Neural cell (in vitro differentiated cells): ENCODE data around the gene PRSS57. TPM values are rescaled to one million over a fixed set of nuclear protein-coding genes. Genes with fewer than 3 reads are reported as not detected.
"Not testable (repeated sequence)": the region's sequence is repeated elsewhere in the genome, so short reads cannot be mapped to it uniquely, and the experiment has no call there.

ENCODE experiments used
- H2AFZ ChIP-seq: fragments of 200-600, 300-800 bp; sonication (generic), shearing (Covaris generic); 2 replicates; pipeline ENCODE4 v1.6.0; 2014; ENCODE audit warnings: low read depth, mild to moderate bottlenecking, antibody characterized with exemption, low read length, moderate library complexity
- H3F3A ChIP-seq: fragments of 200-600 bp; shearing (Covaris generic); 2 replicates; pipeline ENCODE4 v1.6.1; 2016; ENCODE audit warnings: mild to moderate bottlenecking, moderate library complexity, mixed read lengths, antibody characterized with exemption, low read length; ENCODE audit not compliant: insufficient read depth, poor library complexity, severe bottlenecking
- H3K27ac ChIP-seq: fragments of 200-600, 300-800 bp; sonication (generic), shearing (Covaris generic); 2 replicates; pipeline ENCODE4 v1.5.1; 2014; ENCODE audit warnings: mild to moderate bottlenecking, low read length, moderate library complexity
- H3K27me3 ChIP-seq: fragments of 300-800, 200-600 bp; sonication (generic), shearing (Covaris generic); 2 replicates; pipeline ENCODE4 v1.6.0; 2014; ENCODE audit warnings: mild to moderate bottlenecking, low read depth, low read length, moderate library complexity; ENCODE audit not compliant: insufficient read depth
- H3K36me3 ChIP-seq: fragments of 300-800, 200-600 bp; sonication (generic), shearing (Covaris generic); 2 replicates; pipeline ENCODE4 v1.5.1; 2014; ENCODE audit warnings: mild to moderate bottlenecking, antibody characterized with exemption, low read length, moderate library complexity; ENCODE audit not compliant: insufficient read depth
- H3K4me2 ChIP-seq: fragments of 300-800, 200-600 bp; sonication (generic), shearing (Covaris generic); 2 replicates; pipeline ENCODE4 v1.6.0; 2014; ENCODE audit warnings: mild to moderate bottlenecking, low read length
- H3K4me3 ChIP-seq: fragments of 300-800, 200-600 bp; sonication (generic), shearing (Covaris generic); 2 replicates; pipeline ENCODE4 v1.5.1; 2014; ENCODE audit warnings: mild to moderate bottlenecking, low read length, moderate library complexity
- H3K79me2 ChIP-seq: fragments of 200-600 bp; shearing (Covaris generic); replicated peaks from 2 replicates; pipeline ENCODE4 v1.6.0; 2014; ENCODE audit warnings: mild to moderate bottlenecking, low read length, moderate library complexity; ENCODE audit not compliant: insufficient read depth
- H3K9ac ChIP-seq: fragments of 300-800, 200-600 bp; sonication (generic), shearing (Covaris generic); 2 replicates; pipeline ENCODE4 v1.6.1; 2016; ENCODE audit warnings: mild to moderate bottlenecking, low read length, mixed read lengths
- H3K9me2 ChIP-seq: fragments of 200-600 bp; shearing (Covaris generic); 2 replicates; pipeline ENCODE4 v1.6.1; 2016; ENCODE audit warnings: mild to moderate bottlenecking, low read length, mixed read lengths; ENCODE audit not compliant: insufficient read depth
- H3K9me3 ChIP-seq: fragments of 200-600, 300-800 bp; sonication (generic), shearing (Covaris generic); 2 replicates; pipeline ENCODE4 v1.6.1; 2016; ENCODE audit warnings: mild to moderate bottlenecking, mixed run types, low read length, moderate library complexity, mixed read lengths
- H4K20me1 ChIP-seq: fragments of 200-600 bp; shearing (Covaris generic); 2 replicates; pipeline ENCODE4 v1.6.1; 2016; ENCODE audit warnings: mild to moderate bottlenecking, mixed run types; ENCODE audit not compliant: insufficient read depth
- CTCF ChIP-seq: fragments of 450-650 bp; IDR thresholded peaks from 2 replicates; pipeline ENCODE4 v1.5.1; 2014; ENCODE audit warnings: antibody characterized with exemption, mild to moderate bottlenecking, moderate library complexity; ENCODE audit not compliant: poor library complexity, severe bottlenecking
- EP300 ChIP-seq: fragments of 450-650 bp; conservative IDR thresholded peaks from 2 replicates; pipeline ENCODE4 v1.6.1; 2014; ENCODE audit warnings: antibody characterized with exemption, mild to moderate bottlenecking, moderate library complexity; ENCODE audit not compliant: poor library complexity, severe bottlenecking
- EZH2 ChIP-seq: fragments of 200-600, 300-800 bp; shearing (Covaris generic), sonication (generic); IDR thresholded peaks from 2 replicates; pipeline ENCODE4 v1.6.1; 2014; ENCODE audit warnings: antibody characterized with exemption, low read length, borderline replicate concordance, mild to moderate bottlenecking; ENCODE audit not compliant: insufficient read depth, poor library complexity, severe bottlenecking
- MXI1 ChIP-seq: fragments of 450-650 bp; conservative IDR thresholded peaks from 2 replicates; pipeline ENCODE4 v1.6.1; 2014; ENCODE audit warnings: antibody characterized with exemption, mild to moderate bottlenecking; ENCODE audit not compliant: poor library complexity, severe bottlenecking
- POLR2AphosphoS5 ChIP-seq: IDR thresholded peaks from 2 replicates; pipeline ENCODE4 v1.6.1; 2012
- RAD21 ChIP-seq: fragments of 450-650 bp; conservative IDR thresholded peaks from 2 replicates; pipeline ENCODE4 v1.6.1; 2014; ENCODE audit warnings: antibody characterized with exemption, mild to moderate bottlenecking, moderate library complexity
- SMC3 ChIP-seq: fragments of 450-650 bp; conservative IDR thresholded peaks from 2 replicates; pipeline ENCODE4 v1.6.1; 2014; ENCODE audit warnings: antibody characterized with exemption, mild to moderate bottlenecking, moderate library complexity; ENCODE audit not compliant: poor library complexity
- TAF1 ChIP-seq: IDR thresholded peaks from 2 replicates; pipeline ENCODE4 v1.6.1; 2012; ENCODE audit warnings: low read depth
- polyA plus RNA-seq: library from polyadenylated mRNA; depleted of rRNA; stranded (reverse); fragments of >200 nt; gene quantifications from 2 replicates; pipeline ENCODE4 v1.2.3, GENCODE V29; 2014
- TF ChIP-seq, protein P1 (sequence below): IDR thresholded peaks from 2 replicates; pipeline ENCODE4 v1.6.1; 2012; ENCODE audit warnings: borderline replicate concordance

The PRSS57 gene
- polyA plus RNA-seq, 1 donor from 2014 or later, result not detected

GRCh38 chr19:740816-741505 lies 45.7 kb upstream of the PRSS57 start:
- H3K36me3 ChIP-seq, H3K4me3 ChIP-seq, H3K9me3 ChIP-seq, H3K27me3 ChIP-seq, H4K20me1 ChIP-seq, H3K9ac ChIP-seq, H2AFZ ChIP-seq, H3K9me2 ChIP-seq, H3K4me2 ChIP-seq, H3F3A ChIP-seq, H3K79me2 ChIP-seq, H3K27ac ChIP-seq: not testable (repeated sequence)

DNA sequence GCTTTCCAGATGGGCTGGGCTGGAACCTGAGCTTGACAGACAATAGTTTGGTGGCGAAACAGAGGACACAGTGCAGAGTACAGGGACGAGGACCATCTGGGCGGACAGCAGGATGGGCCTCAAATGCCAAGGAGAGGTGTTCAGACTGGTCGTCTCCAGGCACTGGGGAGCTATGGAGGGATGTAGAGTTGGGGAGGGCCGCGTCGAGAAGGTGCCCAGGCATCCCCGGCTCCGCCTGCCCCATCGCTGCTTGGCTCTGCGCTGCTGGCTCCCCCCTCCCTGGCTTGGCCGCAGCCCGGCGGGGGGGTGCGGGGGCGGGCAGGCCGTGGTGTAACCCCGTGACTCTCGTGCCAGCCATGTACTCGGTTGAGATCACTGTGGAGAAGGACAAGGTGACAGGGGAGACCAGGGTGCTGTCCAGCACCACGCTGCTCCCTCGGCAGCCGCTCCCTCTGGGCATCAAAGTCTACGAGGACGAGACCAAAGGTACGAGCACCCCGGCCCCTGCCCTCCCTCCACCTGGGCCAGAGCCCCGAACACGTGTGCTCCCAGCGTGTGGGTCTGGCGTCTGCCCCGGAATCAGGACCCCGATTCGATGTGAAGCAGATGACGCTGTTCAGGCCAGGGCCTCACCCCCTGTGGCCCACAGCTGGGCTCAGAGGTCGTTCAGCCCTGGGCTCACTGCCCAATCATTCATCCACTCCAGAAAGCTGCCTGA lies 44.9 kb upstream of the PRSS57 start:
- Histone ChIP-seq H3K9ac (no peak overlapping the region), H3K9me3 (no peaks in the 10 kb centered on the region), H3K4me3 (no peak overlapping the region), H3K4me2 (no peak overlapping the region), H4K20me1 (no peaks in the 10 kb centered on the region), H3K27ac (no peak overlapping the region), H3K79me2 (no peaks in the 10 kb centered on the region), H3K9me2 (no peaks in the 10 kb centered on the region), H2AFZ (no peak overlapping the region), H3F3A (no peaks in the 10 kb centered on the region), H3K27me3 (no peaks in the 10 kb centered on the region), H3K36me3 (no peaks in the 10 kb centered on the region)
- TF ChIP-seq TAF1 (no peak), EP300 (no peak), CTCF (no peak), EZH2 (no peak), MXI1 (no peak), SMC3 (no peak), POLR2AphosphoS5 (no peak), RAD21 (no peak)
- TF ChIP-seq, protein P1, sequence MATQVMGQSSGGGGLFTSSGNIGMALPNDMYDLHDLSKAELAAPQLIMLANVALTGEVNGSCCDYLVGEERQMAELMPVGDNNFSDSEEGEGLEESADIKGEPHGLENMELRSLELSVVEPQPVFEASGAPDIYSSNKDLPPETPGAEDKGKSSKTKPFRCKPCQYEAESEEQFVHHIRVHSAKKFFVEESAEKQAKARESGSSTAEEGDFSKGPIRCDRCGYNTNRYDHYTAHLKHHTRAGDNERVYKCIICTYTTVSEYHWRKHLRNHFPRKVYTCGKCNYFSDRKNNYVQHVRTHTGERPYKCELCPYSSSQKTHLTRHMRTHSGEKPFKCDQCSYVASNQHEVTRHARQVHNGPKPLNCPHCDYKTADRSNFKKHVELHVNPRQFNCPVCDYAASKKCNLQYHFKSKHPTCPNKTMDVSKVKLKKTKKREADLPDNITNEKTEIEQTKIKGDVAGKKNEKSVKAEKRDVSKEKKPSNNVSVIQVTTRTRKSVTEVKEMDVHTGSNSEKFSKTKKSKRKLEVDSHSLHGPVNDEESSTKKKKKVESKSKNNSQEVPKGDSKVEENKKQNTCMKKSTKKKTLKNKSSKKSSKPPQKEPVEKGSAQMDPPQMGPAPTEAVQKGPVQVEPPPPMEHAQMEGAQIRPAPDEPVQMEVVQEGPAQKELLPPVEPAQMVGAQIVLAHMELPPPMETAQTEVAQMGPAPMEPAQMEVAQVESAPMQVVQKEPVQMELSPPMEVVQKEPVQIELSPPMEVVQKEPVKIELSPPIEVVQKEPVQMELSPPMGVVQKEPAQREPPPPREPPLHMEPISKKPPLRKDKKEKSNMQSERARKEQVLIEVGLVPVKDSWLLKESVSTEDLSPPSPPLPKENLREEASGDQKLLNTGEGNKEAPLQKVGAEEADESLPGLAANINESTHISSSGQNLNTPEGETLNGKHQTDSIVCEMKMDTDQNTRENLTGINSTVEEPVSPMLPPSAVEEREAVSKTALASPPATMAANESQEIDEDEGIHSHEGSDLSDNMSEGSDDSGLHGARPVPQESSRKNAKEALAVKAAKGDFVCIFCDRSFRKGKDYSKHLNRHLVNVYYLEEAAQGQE, result no peak
